Hepatocyte (in vitro differentiated cells): Measurements from ENCODE around the gene PAEP. TPM values are rescaled to one million over a fixed set of nuclear protein-coding genes. Genes with fewer than 3 reads are reported as not detected.

Experiments
- DNase-seq: peaks from one replicate; pipeline ENCODE4 v3.0.0-alpha.2; 2016; ENCODE audit warnings: low spot score
- H2AFZ ChIP-seq: fragments of 200-600 bp; sonication (generic); 2 replicates; pipeline ENCODE4 v1.6.0; 2016; ENCODE audit warnings: antibody characterized with exemption, mild to moderate bottlenecking
- H3K27ac ChIP-seq: fragments of 200-600 bp; sonication (generic); 2 replicates; pipeline ENCODE4 v1.5.1; 2016; ENCODE audit warnings: mild to moderate bottlenecking
- H3K27me3 ChIP-seq: fragments of 200-600 bp; sonication (generic); 2 replicates; pipeline ENCODE4 v1.6.1; 2016
- H3K36me3 ChIP-seq: fragments of 200-600 bp; sonication (generic); replicated peaks from 2 replicates; pipeline ENCODE4 v1.5.1; 2016; ENCODE audit warnings: low read depth; ENCODE audit not compliant: insufficient read depth
- H3K4me1 ChIP-seq: fragments of 200-600 bp; sonication (generic); 2 replicates; pipeline ENCODE4 v1.5.1; 2016; ENCODE audit warnings: mild to moderate bottlenecking, moderate library complexity; ENCODE audit not compliant: insufficient read depth
- H3K4me2 ChIP-seq: fragments of 200-600 bp; sonication (generic); 2 replicates; pipeline ENCODE4 v1.6.0; 2016
- H3K4me3 ChIP-seq: fragments of 200-600 bp; sonication (generic); 2 replicates; pipeline ENCODE4 v1.5.1; 2016; ENCODE audit warnings: mild to moderate bottlenecking
- H3K79me2 ChIP-seq: fragments of 200-600 bp; sonication (generic); 2 replicates; pipeline ENCODE4 v1.6.0; 2017; ENCODE audit warnings: mild to moderate bottlenecking
- H3K9me2 ChIP-seq: fragments of 200-600 bp; sonication (generic); replicated peaks from 2 replicates; pipeline ENCODE4 v1.6.0; 2017; ENCODE audit warnings: mild to moderate bottlenecking; ENCODE audit not compliant: insufficient read depth
- H3K9me3 ChIP-seq: fragments of 200-600 bp; sonication (generic); 2 replicates; pipeline ENCODE4 v1.5.1; 2016; ENCODE audit warnings: low read depth, mild to moderate bottlenecking
- H4K20me1 ChIP-seq: fragments of 200-600 bp; sonication (generic); 2 replicates; pipeline ENCODE4 v1.6.0; 2016; ENCODE audit warnings: mild to moderate bottlenecking; ENCODE audit not compliant: insufficient read depth, poor library complexity, severe bottlenecking
- CTCF ChIP-seq: fragments of 200-600 bp; sonication (generic); IDR thresholded peaks from 2 replicates; pipeline ENCODE4 v1.5.1; 2016; ENCODE audit warnings: antibody characterized with exemption, mild to moderate bottlenecking; ENCODE audit not compliant: poor library complexity
- EZH2 ChIP-seq: fragments of 200-600 bp; sonication (generic); IDR thresholded peaks from 2 replicates; pipeline ENCODE4 v1.6.1; 2016; ENCODE audit warnings: antibody characterized with exemption, mild to moderate bottlenecking, borderline replicate concordance
- EZH2phosphoT487 ChIP-seq: fragments of 200-600 bp; sonication (generic); IDR thresholded peaks from one replicate; pipeline ENCODE4 v1.6.1; 2018; ENCODE audit warnings: antibody characterized with exemption, mild to moderate bottlenecking, low read depth, moderate library complexity; ENCODE audit not compliant: unreplicated experiment, severe bottlenecking
- WGBS: methylation state at CpG from one replicate; pipeline ENCODE4 v1.1.6; 2016; ENCODE audit warnings: low lambda C conversion rate; ENCODE audit errors: missing lambda C conversion rate; 5-methylcytosine and 5-hydroxymethylcytosine counted together
- polyA plus RNA-seq: library from polyadenylated mRNA; unstranded; fragments of >200 nt; fragmentation: Nextera tagmentation; extraction: Ambion mirVana; gene quantifications from 2 replicates; pipeline ENCODE4 v1.2.1, GENCODE V29; 2016
- total RNA-seq: library from RNA; depleted of rRNA; stranded (reverse); fragments of >200 nt; gene quantifications from 2 replicates; pipeline ENCODE4 v1.2.3, GENCODE V29; 2014

Gene PAEP
- total and polyA plus RNA-seq, 2 experiments from 2014 or later = not detected

GRCh38 chr9:135589596-135590485 lies 28.3 kb downstream of the PAEP start:
- Histone ChIP-seq H3K9me2 (no peaks in the 10 kb centered on the region), H3K27ac (no peak overlapping the region), H3K9me3 (no peaks in the 10 kb centered on the region), H3K4me3 (no peak overlapping the region), H3K4me1 (no peaks in the 10 kb centered on the region), H3K4me2 (no peak overlapping the region), H4K20me1 (no peaks in the 10 kb centered on the region), H2AFZ (no peak overlapping the region), H3K79me2 (no peaks in the 10 kb centered on the region), H3K36me3 (no peaks in the 10 kb centered on the region), H3K27me3 (no peaks in the 10 kb centered on the region)
- no peak for TF ChIP-seq EZH2
- WGBS = 88% methylated on average over 14 of the region's 15 CpGs
- no peak for DNase-seq

GRCh38 chr9:135590486-135591079 lies 29.0 kb downstream of the PAEP start:
- H3K4me3 ChIP-seq = no peak overlapping the region
- H3K79me2 ChIP-seq = no peaks in the 10 kb centered on the region
- H2AFZ ChIP-seq = no peak overlapping the region
- TF ChIP-seq EZH2 (no peak), CTCF (no peak), EZH2phosphoT487 (no peak)
- no peak for DNase-seq
- H3K27ac ChIP-seq = no peak overlapping the region
- no peaks in the 10 kb centered on the region for H3K4me1 ChIP-seq
- H3K4me2 ChIP-seq = no peak overlapping the region
- H3K27me3 ChIP-seq = no peaks in the 10 kb centered on the region
- no peaks in the 10 kb centered on the region for H3K9me3 ChIP-seq
- no peaks in the 10 kb centered on the region for H4K20me1 ChIP-seq
- no peaks in the 10 kb centered on the region for H3K9me2 ChIP-seq
- WGBS = 87% methylated on average over 22 of the region's 25 CpGs
- H3K36me3 ChIP-seq = no peaks in the 10 kb centered on the region

- Histone ChIP-seq H3K27me3 (no peaks in the 10 kb centered on the region), H3K9me2 (no peaks in the 10 kb centered on the region)
- WGBS = 93% methylated on average over 15 of the region's 22 CpGs
Measured at GRCh38 chr9:135591506-135592330, 30.2 kb downstream of the PAEP start.

GRCh38 chr9:135592331-135592590 lies 30.7 kb downstream of the PAEP start:
- Histone ChIP-seq H4K20me1 (no peaks in the 10 kb centered on the region), H3K9me3 (no peaks in the 10 kb centered on the region), H3K27ac (no peak overlapping the region), H2AFZ (no peak overlapping the region), H3K27me3 (no peaks in the 10 kb centered on the region), H3K4me2 (no peak overlapping the region), H3K4me1 (no peaks in the 10 kb centered on the region), H3K9me2 (no peaks in the 10 kb centered on the region), H3K4me3 (no peak overlapping the region), H3K36me3 (no peaks in the 10 kb centered on the region), H3K79me2 (no peaks in the 10 kb centered on the region)
- no peak for TF ChIP-seq EZH2phosphoT487
- no peak for TF ChIP-seq CTCF
- TF ChIP-seq EZH2 = no peak
- 88% methylated on average over 4 of the region's 5 CpGs for WGBS
- no peak for DNase-seq

More at GRCh38 chr9:135591506-135592330, 30.2 kb downstream of the PAEP start:
- H3K27ac ChIP-seq = no peak overlapping the region
- H3K4me3 ChIP-seq = no peak overlapping the region
- no peaks in the 10 kb centered on the region for H3K79me2 ChIP-seq
- no peaks in the 10 kb centered on the region for H3K4me1 ChIP-seq
- H4K20me1 ChIP-seq = no peaks in the 10 kb centered on the region
- no peak overlapping the region for H3K4me2 ChIP-seq
- H2AFZ ChIP-seq = no peak overlapping the region
- DNase-seq = peak; percentile 3
- H3K9me3 ChIP-seq = no peaks in the 10 kb centered on the region
- H3K36me3 ChIP-seq = no peaks in the 10 kb centered on the region
- no peak for TF ChIP-seq EZH2
